HG03196 (cell line): ENCODE data around the gene TEX264.

Experiments
- ATAC-seq: cut with Tn5 transposase; IDR thresholded peaks from one replicate; pipeline ENCODE4 v1.9.1; 2021; ENCODE audit not compliant: unreplicated experiment

The TEX264 gene

GRCh38 chr3:51673802-51674654 is 3.0 kb downstream of the TEX264 start:
- ATAC-seq, result no peak

GRCh38 chr3:51675201-51675611 is 4.2 kb downstream of the TEX264 start:
- ATAC-seq, result no peak

- no peak for ATAC-seq
Measured at GRCh38 chr3:51676102-51676640, 5.1 kb downstream of the TEX264 start.

- ATAC-seq, result no peak
Measured at GRCh38 chr3:51677358-51677757, 6.3 kb downstream of the TEX264 start.

GRCh38 chr3:51678186-51678585 is 7.1 kb downstream of the TEX264 start:
- ATAC-seq, result no peak

GRCh38 chr3:51678641-51679040 is 7.6 kb downstream of the TEX264 start:
- ATAC-seq, result no peak

- no peak for ATAC-seq
Measured at GRCh38 chr3:51679318-51679717, 8.3 kb downstream of the TEX264 start.

- no peak for ATAC-seq
Measured at GRCh38 chr3:51679777-51680176, 8.7 kb downstream of the TEX264 start.

- no peak for ATAC-seq
Measured at GRCh38 chr3:51680196-51680595, 9.1 kb downstream of the TEX264 start.

GRCh38 chr3:51680663-51681230 is 9.7 kb downstream of the TEX264 start:
- no peak for ATAC-seq

- no peak for ATAC-seq
Measured at GRCh38 chr3:51681453-51681852, 10.4 kb downstream of the TEX264 start.

- peak; percentile 57 for ATAC-seq
Measured at GRCh38 chr3:51682079-51682478, 11.0 kb downstream of the TEX264 start.

- no peak for ATAC-seq
Measured at GRCh38 chr3:51682526-51682925, 11.5 kb downstream of the TEX264 start.

GRCh38 chr3:51683566-51683965 is 12.5 kb downstream of the TEX264 start:
- no peak for ATAC-seq

- no peak for ATAC-seq
Measured at GRCh38 chr3:51684971-51685751, 14.1 kb downstream of the TEX264 start.

- ATAC-seq, result no peak
Measured at GRCh38 chr3:51686056-51686455, 15.0 kb downstream of the TEX264 start.

- peak; percentile 56 for ATAC-seq
Measured at GRCh38 chr3:51686512-51687215, 15.6 kb downstream of the TEX264 start.

GRCh38 chr3:51687431-51688205 is 16.6 kb downstream of the TEX264 start:
- ATAC-seq, result no peak

GRCh38 chr3:51688206-51688600 is 17.2 kb downstream of the TEX264 start:
- no peak for ATAC-seq

- ATAC-seq, result no peak
Measured at GRCh38 chr3:51691021-51691420, 20.0 kb downstream of the TEX264 start.
